GM20431 (cell line): Measurements from ENCODE around the gene KRT14.

Experiments used
- in situ Hi-C: fragments of 300-500 bp; cut with MseI, MboI; formaldehyde crosslinking; loops from one replicate; pipeline ENCODE4 v1.15.0; 2020; ENCODE audit warnings: low sequenced_read_pairs; ENCODE audit not compliant: unreplicated experiment

Gene KRT14

DNA sequence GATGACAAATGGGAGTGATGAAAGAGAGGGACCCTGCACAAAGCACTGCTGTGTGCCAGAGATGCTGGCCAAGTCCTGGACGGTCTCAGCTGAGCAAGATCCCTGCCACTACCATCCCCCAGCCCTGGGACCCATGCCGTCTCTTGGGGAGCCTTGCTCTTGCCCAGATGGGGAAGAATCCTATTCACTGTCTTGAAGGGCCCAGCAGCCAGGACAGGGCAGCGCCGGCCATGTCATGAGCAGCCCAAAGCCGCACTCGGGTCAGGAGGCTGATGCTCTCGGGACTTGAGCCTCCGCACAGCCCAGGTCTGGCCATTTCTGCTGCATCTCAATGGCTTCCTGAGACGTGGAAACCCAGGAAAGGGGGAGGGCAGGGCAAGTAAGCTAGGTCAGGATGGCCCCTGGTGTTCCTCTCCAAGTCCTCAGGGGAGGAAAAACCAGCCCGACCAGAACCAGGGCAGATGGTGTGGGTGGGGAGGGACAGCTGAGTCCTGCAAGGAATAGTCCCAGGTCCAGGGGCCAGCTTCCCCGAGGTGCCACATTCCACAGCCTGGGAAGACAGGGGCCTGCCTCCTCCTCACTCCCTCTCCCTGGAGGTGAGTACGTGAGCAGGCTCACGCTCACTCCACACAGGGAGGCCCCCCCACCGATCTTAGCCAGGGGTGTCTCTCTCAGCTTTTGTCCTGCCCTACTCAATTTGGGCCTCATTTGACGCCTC lies 50.8 kb downstream of the KRT14 start:
- in situ Hi-C loops, result no loop called here

DNA sequence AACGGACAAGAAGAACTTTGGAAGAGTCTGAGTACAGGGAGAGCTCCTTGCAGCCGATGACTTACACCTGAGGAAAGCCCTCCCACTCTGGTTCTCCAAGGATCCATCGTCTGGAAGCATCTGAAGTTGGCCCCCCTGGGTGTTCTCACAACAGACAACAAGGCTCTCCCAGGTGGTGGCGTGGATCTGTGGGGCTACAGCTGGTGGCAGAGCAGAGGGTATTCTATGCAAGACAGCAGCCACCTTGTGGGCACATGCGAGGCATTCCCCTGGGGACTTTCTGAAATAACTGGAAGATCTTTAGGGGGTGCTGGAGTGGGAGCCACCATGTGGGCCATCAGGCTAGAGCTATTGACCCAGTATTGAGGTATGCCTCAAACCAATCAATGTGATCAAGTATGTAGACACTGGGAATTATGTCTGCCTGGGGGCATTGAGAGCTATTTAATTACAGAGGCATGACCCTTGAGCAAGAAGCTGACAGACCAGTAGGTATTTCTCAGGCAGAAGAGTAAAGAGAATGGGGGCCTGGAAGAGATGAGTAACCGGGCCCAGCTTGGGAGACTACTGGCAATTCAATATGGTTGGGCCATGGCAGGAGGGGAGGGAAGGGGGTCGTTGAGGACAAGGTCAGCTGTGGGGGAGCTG lies 51.7 kb downstream of the KRT14 start:
- in situ Hi-C loops, result no loop called here

DNA sequence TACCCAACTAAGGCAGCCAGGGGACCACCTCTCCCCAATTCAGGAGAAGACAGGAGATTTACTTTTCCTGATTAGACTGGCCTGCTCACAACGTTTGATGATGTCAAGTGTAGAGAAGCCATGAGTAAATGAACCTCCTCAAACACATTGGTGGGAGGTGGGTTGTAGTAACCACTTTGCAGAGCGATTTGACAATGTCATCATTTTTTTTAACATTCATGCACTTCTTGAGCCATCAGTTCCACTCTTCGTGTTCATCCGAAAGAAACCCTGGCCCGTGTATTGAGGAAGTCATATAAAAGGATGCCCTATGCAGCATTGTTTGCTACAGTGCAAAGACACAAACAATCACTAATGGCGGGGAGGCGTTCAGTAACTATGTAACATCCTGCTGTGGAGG lies 53.1 kb downstream of the KRT14 start:
- in situ Hi-C loops, result no loop called here

DNA sequence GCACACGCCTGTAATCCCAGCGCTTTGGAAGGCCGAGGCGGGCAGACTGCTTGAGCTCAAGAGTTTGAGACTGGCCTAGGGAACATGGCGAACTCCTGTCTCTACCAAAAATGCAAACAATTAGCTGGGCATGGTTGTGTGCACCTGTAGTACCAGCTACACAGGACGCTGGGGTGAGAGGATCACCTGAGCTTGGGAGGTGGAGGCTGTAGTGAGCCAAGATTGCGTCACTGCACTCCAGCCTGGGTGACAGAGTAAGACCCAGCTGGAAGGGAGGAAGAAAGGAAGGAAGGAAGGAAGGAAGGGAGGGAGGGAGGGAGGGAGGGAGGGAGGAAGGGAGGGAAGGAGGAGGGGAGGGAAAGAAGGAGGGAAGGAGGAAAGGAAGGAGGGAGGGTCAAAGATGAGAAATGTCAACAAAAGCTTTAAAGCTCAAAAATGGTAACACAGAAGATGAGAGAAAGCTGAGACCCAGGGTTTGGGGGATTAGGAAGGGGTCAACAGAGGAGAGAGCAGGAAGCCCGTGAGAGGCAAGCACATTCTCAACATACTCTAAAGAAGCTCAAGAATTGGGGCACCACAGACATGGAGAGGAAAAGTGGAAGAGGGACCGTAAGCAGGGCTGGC lies 53.6 kb downstream of the KRT14 start:
- in situ Hi-C loops, result no loop called here
